Hematopoietic multipotent progenitor cell (in vitro differentiated cells): Measurements from ENCODE around the gene UBTD1. TPM values are rescaled to one million over a fixed set of nuclear protein-coding genes. Genes with fewer than 3 reads are reported as not detected.
A peak's percentile ranks its signal among the peaks of the same experiment; 100 is the strongest.
"Not testable (repeated sequence)": the region's sequence is repeated elsewhere in the genome, so short reads cannot be mapped to it uniquely, and the experiment has no call there.

ENCODE experiments used
- DNase-seq, 3 donors: peaks; one replicate each; pipeline ENCODE4 v3.0.0-alpha.2; 2011 to 2015; ENCODE audit warnings: low read depth in 2 of 3, low spot score in 2 of 3
- total RNA-seq: library from RNA; depleted of rRNA; stranded (reverse); fragments of >200 nt; gene quantifications from one replicate; pipeline ENCODE4 v1.2.3, GENCODE V29; 2012

UBTD1 gene
- 4.6 TPM for total RNA-seq

DNA sequence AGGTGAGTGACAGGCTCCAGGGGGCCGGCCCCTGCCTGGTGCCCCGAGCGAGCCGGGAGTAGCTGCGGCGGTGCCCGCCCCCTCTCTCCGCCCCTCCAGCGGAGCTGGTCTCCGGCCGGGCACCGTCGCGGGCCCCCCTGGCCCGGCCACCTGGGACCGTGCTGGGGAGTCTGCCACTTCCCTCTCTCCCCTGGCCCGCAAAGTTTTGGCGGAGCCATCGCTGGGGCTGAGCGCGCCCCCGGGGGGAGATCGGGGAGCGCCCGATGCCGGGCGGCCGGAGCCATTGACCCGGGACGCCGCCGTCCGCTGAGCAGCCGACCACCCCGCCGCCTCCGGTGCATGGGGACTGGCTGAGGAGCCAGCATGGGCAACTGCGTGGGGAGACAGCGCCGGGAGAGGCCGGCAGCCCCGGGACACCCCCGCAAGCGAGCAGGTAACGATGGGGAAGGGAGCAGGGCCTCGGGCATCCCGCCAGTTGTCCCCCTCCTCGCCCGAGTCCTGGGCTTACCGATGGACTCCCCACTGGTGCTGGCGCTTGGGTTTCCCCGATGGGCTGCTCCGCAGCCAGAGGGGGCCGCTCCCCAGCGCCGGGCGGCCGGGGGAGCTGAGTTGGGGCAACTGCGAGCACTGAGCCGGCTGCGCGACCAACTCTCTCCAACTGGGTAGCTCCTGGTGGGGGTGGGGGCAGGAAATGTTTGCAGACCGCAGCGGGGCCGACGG lies at the start of gene UBTD1:
Gene UBTD1, plus strand, starts transcription at position 84 of the 720 bp plus-strand sequence. Its CDS starts 280 bp downstream, at position 364.
- peak; percentile 7 to 39 (median 27) for DNase-seq

GRCh38 chr10:97450828-97451227 lies 47.9 kb upstream of the UBTD1 start:
- no peak for DNase-seq

DNA sequence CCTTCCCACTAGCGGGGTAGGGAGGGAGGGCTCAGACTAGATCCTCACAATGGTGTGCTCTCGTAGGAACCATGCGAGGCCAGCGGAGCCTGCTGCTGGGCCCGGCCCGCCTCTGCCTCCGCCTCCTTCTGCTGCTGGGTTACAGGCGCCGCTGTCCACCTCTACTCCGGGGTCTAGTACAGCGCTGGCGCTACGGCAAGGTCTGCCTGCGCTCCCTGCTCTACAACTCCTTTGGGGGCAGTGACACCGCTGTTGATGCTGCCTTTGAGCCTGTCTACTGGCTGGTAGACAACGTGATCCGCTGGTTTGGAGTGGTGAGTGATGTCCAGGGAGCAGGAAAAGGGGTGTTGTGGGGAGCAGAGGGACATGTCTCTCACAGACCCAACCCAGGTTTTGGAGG lies 47.1 kb upstream of the UBTD1 start:
- no peak for DNase-seq

DNA sequence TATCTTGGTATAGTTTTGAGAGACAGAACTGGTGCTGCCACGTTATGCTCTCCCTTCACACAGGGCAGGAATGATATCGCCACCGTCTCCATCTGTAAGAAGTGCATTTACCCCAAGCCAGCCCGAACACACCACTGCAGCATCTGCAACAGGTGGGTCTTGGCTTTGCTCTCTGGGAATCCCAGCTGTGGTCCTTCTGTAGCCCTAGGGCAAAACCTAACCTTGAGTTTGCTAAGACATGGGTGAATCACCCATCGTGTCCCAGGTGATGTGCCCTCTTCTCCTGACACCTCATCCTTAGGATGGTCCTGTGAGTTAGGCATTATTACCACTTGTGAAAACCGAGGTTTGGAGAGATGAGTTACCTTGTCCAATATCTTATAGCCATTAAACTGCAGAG lies 46.4 kb upstream of the UBTD1 start:
- no peak for DNase-seq

DNA sequence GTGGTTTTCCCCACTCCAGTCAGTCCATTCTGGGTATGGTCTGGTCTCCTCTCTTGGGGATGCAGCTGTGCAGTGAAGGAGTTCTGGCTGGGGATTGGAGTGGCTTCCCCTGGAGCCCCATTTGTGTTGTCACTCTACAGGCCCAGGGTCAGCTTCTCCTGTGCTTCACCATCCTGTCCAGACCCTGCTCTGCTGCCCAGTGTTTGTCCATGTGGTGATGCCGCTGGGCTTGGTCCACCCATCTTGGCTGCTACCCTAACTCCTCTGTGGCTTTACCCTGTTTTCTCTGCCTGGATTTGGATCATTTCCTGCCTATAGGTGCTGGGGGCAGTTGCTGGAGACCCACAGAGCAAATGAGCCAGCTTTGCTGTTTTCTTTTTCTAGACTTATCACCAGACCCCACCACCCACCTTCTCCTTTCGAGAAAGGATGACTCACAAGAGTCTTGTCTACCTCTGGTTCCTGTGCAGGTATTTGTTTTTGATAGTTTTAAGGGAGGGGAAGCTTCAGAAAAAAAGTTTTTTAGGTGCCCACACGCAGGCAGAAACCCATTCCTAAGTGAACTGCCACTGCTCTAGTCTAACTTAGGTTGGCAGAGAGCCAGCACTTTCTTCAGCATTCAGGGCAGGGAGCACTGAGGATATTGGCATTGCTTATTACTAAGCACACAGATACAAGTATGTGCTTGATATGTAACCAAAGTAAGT lies 44.2 kb upstream of the UBTD1 start:
- no peak for DNase-seq

DNA sequence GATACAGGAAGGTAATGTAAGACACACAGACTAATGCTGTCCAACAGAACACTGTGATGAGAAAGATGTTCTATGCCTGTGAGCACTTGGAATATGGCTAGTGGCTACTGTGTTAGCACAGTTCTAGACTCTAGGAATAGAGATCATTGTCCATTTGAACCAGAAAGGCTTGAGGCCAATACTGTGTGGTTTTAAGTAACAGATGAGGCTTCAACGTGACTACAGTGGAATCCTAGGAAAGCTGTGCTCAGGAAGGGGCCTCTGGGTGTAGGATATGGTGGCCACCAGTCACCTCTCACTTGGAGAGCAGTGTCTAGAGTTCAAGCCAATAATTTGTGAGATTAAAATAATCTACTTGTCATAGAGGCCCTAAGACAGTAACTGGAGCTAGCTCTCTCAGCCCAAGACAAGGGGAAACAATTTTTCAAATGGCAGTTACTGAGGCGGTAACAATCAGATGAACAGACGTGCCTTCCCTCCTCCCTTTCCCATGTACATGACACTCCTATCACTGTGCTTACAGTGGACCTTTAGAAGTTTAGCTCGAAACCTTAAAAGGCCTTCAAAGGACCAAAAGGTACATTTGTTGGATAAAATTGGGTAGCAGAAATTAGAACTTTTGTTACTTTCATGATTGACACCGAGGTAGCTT lies 42.6 kb upstream of the UBTD1 start:
- DNase-seq: no peak

DNA sequence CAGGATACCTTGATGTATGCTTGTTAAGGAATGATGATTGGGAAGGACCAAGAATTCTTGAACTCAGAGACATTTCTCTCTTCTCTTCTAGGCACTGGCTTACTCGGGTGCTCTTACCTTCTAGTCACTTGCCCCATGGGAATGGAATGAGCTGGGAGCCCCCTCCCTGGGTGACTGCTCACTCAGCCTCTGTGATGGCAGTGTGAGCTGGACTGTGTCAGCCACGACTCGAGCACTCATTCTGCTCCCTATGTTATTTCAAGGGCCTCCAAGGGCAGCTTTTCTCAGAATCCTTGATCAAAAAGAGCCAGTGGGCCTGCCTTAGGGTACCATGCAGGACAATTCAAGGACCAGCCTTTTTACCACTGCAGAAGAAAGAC lies 42.0 kb upstream of the UBTD1 start:
- no peak for DNase-seq

DNA sequence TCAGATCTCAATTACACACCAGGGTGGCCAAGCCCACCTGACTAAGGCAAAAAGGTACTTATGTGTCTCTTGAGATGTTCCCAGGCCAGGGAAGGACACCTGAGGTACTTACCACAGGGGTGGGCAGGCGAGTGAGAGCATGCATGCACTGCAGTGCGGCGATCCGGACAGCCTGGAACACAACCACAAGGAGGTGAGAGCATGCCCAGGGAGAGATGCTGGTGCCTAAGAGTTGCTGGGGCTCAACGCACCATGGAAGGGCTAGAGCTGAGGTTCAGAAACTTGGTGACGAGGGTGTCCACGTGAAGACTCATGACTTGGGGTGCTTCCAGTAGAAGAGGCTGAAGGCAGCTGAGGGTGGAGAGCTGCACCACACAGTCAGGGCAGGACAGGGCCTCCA lies 39.6 kb upstream of the UBTD1 start:
- no peak for DNase-seq

- no peak for DNase-seq
Observed at GRCh38 chr10:97459933-97460332, 38.8 kb upstream of the UBTD1 start.

DNA sequence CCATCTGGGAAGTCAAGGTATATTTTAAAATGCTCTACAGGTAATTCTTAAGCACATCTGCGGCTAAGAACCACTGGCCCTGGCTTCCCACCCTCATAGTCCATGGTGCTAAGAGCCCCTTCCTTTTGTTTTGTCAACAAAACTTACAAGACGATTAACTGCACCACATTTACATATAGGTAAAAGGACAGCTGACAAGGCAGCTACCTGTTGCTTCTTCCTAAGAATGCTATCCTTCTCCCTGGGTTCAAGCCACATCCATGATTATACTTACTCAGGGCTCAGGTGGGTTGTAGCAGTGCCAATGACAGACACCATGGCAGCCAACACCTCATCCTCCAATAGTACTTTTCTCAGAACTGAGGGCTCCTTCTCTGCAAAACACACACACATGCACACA lies 36.4 kb upstream of the UBTD1 start:
- DNase-seq: no peak

GRCh38 chr10:97463363-97464132 lies 35.2 kb upstream of the UBTD1 start:
- peak; percentile 17 to 56 (median 25) for DNase-seq

- no peak for DNase-seq
Observed at GRCh38 chr10:97464226-97464625, 34.5 kb upstream of the UBTD1 start.

DNA sequence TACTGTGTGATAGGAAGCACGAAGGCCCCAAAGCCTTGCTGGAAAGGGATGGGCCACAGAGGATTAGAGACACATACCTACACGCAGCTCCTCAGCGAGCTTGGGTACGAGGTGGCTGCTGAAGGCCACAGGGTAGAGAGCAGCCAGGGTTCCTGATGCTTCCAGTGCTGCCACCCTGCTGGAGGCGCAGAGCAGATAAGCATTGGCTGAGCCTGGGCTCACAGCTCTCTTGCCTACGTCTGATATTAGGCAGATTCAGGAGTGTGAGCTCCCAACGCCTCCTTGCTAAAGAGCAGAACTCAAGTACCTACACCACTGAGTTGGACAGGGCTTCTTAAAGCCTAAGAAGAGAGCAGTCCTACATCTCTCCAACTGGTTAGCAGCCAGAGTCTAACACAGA lies 32.7 kb upstream of the UBTD1 start:
- DNase-seq: no peak

GRCh38 chr10:97466755-97467154 lies 32.0 kb upstream of the UBTD1 start:
- no peak for DNase-seq

GRCh38 chr10:97468162-97468561 lies 30.6 kb upstream of the UBTD1 start:
- DNase-seq: no peak

- not testable (repeated sequence) for DNase-seq
Observed at GRCh38 chr10:97468781-97469180, 29.9 kb upstream of the UBTD1 start.

- DNase-seq: no peak
Observed at GRCh38 chr10:97474918-97475317, 23.8 kb upstream of the UBTD1 start.

DNA sequence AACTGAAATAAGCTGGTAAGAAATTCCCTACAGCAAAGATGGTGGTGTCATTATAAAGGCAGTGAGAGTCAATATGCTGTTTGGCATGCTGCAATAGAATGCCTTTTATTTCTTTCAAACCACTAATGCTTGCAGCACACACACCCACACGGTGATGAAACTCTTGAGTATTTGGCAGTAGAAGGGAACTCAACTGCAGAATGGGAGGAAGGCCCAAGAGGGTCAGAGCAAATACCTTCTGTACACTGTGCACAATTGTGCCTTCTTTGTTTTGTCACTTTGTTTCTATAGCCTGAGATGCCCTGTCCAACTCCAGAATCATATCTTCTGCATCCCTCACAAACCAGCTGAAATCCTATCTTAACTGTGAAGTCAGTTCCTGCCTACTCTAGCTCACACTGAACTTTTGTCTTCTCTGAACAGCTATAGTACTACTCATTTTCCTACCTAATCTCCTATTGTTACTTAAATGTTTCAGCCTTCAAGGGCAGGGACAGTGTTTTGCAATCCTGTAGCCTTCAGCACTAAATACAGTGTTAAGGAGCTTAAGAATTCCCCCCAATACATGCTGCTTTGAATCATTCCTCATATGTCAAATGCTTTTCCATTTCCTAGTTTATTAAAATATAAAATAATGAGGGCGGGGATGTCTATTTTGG lies 22.7 kb upstream of the UBTD1 start:
- no peak for DNase-seq

DNA sequence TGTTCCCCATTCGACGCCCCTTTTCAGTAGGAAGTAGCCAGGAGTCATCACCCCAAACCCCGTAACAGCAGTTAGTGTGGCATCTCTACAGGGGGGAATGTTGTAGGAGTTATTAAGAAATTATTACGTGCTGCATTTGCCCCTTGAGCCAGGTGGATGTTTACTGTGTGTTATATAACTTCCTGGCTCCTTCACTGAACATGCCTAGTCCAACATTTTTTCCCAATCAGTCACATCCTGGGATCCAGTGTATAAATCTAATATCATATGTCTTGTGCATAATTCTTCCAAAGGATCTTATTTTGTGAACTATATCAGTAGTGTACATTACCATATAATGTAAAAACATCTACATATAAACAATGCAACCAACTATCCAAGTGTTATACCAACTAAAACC lies 19.3 kb upstream of the UBTD1 start:
- not testable (repeated sequence) for DNase-seq

DNA sequence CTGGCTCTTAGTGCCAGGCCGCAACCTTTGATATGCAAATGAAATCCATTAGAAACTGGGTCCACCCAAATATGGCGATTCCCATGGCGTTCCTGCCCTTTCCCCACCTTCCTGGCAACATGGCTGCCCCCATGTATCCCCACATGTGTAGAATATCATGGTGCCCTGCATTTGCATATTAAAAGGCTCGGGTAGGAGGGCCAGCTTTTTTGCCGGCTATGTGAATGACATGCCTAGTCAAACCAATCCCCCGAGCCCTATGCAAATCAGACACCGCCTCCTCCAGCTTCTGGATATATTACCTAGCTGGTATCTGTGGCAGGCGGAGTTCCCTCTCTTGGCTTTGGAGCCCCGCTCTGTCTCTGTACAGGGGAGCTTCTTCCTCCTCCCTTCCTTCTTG lies 18.8 kb upstream of the UBTD1 start:
- no peak for DNase-seq

GRCh38 chr10:97481071-97481470 lies 17.7 kb upstream of the UBTD1 start:
- no peak for DNase-seq
